GM18520 (cell line): Measurements from ENCODE around the gene PPP2R2C.

Source experiments
- ATAC-seq: cut with Tn5 transposase; IDR thresholded peaks from one replicate; pipeline ENCODE4 v1.9.1; 2021; ENCODE audit not compliant: unreplicated experiment

The PPP2R2C gene

DNA sequence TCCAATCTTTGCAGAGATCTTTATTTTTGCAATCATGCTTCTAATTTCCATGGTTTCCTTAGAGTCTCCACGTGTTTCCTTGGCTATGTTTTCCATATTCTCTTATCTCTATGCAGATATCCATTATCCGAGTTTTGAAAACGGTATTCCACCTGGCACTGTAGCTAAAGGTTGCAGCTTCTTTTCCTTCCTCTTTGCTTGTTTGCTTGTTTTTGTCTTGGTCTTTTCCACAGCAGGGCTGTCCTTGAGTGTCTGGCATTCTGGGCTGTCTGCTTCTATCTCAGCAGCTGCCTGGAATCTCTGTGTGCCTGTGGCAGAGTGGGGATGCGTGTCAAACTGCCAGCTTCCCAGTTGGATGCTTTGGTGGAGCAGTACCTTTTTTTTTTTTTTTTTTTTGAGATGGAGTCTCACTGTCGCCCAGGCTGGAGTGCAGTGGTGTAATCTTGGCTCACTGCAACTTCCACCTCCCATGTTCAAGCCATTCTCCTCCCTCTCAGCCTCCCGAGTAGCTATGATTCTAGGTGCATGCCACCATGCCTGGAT lies 155.9 kb downstream of the PPP2R2C start:
- no peak for ATAC-seq

DNA sequence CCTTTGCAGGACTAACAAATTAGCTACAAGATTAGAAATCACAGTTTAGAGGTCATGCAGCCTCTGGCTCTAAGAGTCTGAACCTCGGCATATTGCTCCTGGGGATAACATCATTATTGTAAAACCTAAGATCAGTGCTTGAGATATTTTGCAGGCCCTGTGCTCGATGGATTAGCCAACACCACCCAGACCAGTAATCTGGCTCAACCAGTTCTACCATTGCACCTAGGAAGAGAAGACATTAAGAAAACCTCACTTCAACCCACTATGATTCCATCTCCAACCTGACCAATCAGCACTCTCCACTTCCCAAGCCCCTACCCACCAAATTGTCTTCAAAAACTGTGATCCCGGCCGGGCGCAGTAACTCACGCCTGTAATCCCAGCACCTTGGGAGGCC lies 159.2 kb downstream of the PPP2R2C start:
- no peak for ATAC-seq

DNA sequence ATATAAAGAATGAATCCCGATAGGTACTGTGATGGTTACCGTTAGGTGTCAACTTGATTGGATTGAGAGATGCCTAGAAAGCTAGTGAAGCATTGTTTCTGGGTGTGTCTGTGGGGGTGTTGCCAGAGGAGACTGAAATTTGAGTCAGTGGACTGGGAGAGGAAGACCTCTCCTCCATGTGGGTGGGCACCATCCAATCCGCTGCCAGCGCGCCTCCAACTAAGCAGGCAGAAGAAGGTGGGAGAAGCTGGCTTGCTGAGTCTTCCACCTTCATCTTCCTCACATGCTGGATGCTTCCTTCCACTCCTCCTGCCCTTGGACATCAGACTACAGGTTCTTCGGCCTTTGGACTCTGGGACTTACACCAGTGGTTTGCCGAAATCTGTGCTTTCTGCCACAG lies 162.6 kb downstream of the PPP2R2C start:
- no peak for ATAC-seq

DNA sequence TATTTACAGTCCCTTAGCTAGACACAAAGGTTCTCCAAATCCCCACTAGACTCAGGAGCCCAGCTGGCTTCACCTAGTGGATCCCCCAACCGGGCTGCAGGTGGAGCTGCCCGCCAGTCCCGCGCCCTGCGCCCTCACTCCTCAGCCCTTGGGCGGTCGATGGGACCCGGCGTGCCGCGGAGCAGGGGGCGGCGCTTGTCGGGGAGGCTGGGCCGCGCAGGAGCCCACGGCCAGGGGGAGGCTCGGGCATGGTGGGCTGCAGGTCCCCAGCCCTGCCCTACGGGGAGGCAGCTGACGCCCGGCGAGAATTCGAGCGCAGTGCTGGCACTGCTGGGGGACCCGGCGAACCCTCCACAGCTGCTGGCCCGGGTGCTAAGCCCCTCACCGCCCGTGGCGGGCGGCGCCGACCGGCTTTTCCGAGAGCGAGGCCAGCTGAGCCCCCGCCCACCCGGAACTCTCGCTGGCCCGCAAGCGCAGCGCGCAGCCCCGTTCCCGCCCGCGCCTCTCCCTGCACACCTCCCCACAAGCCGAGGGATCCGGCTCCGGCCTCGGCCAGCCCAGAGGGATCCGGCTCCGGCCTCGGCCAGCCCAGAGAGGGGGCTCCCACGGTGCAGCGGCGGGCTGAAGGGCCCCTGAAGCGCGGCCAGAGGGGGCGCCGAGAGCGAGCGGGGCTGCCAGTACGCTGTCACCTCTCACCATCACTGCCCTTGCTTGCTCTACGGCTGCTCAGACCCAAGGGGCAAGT lies 163.3 kb downstream of the PPP2R2C start:
- no peak for ATAC-seq

DNA sequence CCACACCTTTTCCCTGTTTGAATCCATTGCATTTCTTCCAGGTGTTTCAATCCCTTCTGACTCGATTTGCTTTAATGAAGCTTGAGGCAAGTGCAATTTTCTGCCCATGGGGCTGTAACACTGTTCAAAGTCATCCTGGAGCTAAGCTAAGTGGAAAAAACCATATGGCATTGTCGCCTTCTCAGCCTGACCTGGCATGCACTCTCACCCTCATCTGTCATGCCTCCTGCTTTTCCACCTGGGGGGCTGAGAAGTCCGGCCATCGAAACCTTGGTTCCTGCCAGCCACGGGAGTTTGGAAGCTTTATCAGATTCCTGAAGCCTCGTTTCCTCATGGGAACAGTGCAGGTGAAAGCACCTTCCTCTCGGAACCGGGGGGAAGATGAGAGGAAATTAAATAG lies 164.5 kb downstream of the PPP2R2C start:
- no peak for ATAC-seq

DNA sequence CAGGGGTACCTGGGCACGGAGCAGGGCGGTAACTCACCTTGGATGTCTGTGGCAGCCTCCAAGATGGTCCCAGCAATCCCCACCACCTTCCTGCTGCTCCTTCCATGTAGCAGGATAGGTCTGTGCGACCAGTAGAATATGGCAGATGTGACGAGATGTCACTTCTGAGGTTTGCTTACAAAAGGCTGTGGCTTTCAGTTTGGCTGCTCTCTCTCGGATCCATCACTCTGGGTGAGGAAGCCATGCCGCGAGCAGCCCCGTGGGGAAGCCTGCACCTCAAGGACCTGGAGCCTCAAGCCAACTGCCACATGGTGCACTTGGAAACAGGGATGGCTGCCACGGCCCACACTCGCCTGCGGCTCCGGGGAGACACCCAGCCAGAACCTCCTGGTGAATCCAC lies 165.2 kb downstream of the PPP2R2C start:
- no peak for ATAC-seq

DNA sequence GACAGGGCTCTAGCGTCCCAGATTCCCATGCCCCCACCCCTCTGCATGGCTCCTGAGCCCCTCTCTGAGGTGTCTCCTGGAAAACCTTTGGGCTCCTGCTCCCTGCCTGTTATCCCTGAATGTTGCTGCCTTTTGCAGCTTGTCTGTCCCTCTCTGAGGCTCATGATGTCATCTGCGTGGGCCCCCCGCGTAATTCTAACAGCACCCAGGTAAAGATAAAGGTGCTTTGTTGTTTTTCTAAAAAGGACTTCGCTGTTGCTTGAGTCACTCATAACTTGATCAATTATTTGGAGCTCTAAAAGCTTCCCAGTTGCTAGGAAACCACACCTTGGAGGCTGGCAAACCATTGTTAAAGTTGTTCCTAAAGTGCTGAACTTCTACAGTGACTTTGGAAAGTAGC lies 166.1 kb downstream of the PPP2R2C start:
- ATAC-seq, result no peak

DNA sequence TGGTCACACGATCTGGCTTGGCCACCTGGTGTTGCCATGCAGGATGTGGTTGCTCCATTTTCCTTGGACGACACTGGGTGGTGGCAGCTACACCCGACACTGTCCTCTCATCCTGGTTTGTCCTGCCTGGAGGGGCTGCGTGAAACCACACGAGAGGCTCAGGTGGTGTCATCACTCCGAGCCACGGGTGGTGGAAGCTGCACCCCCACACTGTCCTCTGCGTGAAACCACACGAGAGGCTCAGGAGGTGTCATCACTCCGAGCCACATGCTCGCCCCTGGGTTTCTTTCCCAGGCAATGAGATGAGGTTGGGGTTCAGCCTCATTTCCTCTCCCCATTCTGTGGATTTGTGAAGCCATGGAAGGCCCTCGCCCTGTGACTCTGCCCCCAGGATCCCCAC lies 168.5 kb downstream of the PPP2R2C start:
- ATAC-seq, result no peak

DNA sequence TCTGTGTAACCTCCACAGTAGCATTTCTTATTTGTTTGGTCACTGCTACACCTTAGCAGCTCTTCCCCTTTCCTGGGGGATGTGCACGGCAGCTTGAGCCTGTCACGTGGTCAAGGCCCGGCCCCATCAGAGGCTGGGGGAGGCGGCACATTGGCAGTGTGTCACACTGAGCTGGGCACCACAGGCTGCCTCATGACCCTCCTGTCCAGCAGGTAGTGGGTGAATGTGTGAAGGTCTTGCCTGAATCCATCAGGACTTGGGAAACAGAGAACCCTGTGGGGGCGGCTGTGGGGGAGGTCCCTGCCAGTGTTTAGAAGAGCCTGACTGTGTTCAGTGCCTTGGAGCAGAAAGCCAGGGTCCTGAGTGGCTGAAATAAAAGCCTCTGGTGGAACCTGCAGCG lies 169.5 kb downstream of the PPP2R2C start:
- ATAC-seq, result no peak

DNA sequence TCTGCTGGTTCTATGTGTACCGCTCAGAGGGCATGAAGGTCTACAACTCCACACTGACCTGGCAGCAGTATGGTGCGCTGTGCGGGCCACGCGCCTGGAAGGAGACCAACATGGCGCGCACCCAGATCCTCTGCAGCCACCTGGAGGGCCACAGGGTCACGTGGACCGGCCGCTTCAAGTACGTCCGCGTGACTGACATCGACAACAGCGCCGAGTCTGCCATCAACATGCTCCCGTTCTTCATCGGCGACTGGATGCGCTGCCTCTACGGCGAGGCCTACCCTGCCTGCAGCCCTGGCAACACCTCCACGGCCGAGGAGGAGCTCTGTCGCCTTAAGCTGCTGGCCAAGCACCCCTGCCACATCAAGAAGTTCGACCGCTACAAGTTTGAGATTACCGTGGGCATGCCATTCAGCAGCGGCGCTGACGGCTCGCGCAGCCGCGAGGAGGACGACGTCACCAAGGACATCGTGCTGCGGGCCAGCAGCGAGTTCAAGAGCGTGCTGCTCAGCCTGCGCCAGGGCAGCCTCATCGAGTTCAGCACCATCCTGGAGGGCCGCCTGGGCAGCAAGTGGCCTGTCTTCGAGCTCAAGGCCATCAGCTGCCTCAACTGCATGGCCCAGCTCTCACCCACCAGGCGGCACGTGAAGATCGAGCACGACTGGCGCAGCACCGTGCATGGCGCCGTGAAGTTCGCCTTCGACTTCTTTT lies 170.5 kb downstream of the PPP2R2C start:
- ATAC-seq, result no peak

DNA sequence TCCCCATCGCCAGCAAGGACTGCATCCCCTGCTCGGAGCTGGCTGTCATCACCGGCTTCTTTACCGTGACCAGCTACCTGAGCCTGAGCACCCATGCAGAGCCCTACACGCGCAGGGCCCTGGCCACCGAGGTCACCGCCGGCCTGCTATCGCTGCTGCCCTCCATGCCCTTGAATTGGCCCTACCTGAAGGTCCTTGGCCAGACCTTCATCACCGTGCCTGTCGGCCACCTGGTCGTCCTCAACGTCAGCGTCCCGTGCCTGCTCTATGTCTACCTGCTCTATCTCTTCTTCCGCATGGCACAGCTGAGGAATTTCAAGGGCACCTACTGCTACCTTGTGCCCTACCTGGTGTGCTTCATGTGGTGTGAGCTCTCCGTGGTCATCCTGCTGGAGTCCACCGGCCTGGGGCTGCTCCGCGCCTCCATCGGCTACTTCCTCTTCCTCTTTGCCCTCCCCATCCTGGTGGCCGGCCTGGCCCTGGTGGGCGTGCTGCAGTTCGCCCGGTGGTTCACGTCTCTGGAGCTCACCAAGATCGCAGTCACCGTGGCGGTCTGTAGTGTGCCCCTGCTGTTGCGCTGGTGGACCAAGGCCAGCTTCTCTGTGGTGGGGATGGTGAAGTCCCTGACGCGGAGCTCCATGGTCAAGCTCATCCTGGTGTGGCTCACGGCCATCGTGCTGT lies 171.2 kb downstream of the PPP2R2C start:
- no peak for ATAC-seq

DNA sequence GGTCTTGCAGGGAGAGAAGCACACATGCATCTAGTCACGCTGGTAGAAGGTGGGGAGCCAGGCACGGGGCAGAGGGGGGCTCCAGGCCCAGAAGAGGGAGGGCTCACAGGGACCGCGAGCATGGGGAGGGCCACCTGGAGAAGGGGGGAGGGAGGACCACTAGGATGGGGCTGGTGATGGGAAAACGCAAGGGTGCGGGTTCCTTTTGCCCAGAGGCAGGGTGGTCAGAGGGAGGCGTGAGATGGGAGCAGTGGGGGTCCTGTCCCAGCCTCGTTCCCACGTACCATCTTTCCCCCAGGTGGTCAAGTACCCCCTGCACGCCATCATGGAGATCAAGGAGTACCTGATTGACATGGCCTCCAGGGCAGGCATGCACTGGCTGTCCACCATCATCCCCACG lies 172.1 kb downstream of the PPP2R2C start:
- ATAC-seq, result no peak

DNA sequence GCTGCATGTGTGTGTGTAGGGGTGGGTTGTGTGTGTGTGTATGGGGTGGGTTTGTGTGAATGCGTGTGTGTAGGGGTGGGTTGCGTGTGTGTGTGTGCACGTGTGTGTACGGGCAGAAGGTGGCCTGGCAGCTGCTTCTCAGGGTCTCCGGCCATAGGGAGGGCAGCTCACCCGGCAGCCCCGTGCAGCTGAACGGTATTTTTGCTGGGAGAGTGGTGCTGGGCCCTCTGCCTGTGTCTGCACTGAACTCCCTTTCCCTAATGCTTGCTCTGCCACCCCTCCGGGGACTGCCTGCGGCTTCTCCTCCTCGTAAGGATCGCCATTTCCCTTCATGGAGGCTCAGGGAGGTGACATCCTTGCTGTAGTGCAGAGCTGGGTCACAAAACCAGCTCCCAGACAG lies 172.5 kb downstream of the PPP2R2C start:
- no peak for ATAC-seq

DNA sequence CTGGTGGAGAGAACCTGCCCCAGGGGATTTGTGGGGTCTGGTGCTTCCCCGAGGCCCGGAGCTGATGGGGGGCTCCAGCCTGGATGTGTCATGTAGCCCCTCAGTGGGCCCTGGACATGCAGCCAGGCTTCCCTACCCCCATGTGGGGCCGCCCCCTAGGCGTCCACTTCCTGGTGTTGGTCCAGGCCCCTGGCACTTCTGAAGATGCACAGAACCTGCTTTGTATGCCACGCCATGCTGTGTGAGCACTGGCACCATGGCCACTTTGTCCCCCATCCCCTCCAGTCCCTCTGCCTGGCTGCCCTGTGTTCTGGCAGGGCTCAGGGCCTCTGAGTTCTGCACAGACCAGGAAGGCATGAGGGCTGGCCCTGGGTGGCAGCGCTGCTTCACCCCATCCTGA lies 173.6 kb downstream of the PPP2R2C start:
- no peak for ATAC-seq

DNA sequence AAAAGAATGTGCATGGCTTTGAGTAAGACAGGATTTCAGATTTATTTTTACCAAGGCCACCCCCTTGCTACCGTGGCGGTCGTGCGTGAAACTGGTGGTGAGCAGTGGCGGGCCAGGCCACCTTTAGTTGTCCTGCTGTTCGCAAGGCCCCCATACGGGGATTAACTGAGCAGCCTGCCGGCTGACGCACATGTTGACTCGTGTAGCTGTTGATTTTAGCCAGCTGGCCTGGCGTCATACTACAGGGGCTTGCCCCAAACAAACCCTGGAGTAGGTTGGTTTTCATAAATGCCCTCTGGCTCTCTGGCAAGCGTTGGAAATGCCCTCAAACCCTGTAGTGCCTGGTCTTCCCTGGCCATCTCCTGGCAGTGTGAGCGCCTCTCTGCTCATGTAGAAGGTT lies 174.4 kb downstream of the PPP2R2C start:
- ATAC-seq, result no peak

DNA sequence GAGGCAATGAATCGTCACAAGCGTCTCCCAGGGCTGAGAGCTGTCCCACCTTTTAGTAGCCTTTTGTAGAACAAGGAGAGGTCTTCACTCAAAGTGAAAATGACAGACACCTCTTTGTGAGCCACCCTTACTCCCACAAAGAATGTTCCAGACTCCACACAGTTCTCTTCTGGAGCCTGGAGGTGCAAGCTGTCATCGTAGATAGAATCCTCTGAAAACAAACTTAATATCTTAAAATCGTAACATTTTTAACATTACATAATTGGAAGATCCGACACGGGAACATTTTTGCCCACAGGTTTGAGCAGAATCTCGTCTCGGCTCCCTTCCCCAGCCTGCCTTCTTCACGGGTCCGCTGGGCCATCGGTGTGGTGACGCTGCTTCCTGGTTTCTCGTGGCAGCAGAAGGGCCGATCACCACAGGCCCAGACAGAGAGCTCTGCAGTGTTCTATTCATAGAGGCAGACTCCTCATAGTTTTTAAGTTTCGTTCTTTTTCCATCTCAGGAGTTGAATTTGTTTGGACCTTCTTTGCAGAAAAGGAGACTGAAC lies 175.1 kb downstream of the PPP2R2C start:
- ATAC-seq, result no peak

DNA sequence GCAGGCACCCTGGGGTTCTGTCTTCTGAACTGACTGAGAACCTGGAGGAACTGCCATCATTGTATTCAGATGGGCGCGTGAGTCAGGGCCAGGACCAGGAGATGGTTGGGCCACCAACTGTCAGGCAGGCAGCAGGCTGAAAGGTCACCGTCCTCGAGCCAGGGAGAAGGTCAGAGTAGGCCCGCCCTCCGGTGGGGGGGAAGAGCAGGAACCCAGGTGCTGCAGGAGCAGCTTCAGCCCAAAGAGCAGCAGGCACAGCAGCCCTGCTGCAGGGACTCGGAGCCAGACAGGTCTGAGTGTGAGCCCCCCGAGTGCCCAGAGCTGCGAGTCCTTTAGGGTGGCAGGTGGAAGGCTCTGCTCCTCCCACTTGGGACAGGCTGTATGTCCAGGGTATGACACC lies 176.4 kb downstream of the PPP2R2C start:
- no peak for ATAC-seq

DNA sequence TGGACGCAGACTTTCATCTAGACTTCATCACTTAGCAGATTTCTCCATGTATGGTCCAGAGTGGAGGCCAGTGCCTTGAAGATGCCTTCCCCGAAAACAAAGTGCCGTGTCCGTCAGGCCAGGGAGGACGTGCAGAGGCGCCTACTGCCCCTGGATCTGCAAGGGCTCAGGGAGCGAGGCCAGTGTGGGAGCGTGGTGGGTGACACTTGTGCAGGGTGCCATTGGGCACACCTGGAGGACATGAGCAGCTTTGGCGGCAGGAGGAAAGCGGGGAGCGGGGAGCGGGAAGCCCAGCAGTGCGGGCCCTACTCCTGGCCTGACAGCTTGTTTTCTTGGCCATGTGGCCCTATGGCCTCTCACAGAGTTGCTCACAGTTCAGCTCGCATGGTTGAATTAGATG lies 176.9 kb downstream of the PPP2R2C start:
- no peak for ATAC-seq

DNA sequence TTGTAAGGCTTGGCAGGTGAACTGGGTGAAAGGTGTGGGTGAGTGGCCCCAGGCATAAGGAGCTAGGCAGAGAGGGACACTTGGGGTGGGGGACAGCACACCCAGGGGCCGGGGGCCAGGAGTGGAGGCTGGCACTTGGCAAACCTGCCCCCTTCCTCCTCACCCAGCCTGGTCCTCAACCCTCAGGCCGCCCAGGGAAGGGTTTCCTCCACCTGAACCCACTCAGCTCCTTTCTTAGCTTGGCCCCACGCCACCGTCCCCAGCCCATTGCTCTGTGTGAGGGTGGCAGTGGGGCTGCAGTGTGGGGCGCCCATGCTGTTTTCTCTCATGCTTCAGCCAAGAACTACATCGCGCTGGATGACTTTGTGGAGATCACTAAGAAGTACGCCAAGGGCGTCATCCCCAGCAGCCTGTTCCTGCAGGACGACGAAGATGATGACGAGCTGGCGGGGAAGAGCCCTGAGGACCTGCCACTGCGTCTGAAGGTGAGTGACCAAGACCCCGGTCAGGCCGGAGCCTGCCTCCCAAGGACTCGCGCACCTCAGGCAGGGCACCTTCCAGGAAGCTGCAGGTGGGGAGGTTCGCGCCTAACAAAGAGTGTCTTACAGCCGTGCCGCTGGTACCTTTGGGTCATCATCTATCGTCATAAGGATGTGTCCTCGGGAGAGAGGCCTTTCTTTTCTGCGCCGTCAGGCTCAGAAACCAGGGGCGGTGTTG lies 177.6 kb downstream of the PPP2R2C start:
- ATAC-seq, result no peak

DNA sequence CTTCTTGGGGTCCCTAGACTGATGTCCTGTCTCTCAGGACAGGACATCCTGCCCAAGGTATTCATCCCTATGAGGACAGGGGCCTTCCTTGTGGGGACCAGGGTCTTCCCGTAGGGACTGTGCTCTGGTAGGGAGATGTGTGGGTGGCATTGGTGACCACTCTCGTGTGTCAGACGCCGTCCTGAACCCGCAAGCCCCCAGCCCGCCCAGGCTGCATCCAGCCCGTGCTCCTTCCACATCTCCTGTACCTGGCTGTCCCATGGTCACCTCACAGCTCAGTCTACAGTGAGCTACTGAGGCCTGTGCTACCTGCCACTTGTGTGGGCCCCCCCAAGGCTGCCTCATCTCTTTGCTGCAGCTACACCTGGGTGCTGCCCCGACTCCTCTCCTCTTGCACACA lies 178.8 kb downstream of the PPP2R2C start:
- no peak for ATAC-seq

DNA sequence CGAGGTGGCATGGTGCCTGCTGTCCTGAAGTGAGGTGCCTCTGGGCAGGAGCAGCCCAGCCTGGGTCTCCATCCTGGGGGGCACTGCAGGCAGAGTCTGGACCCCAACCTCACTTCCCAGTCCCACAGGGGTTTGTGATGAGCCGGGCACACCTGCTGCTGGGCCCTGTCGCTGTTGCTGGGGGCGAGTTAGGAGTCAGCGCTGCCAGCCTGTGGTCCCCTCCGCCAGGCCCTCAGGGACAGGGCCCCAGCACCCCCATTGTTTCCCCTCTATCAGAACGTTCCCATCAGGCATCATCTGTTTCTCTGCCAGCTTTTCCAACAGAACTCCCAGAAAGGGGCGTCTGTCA lies 179.3 kb downstream of the PPP2R2C start:
- no peak for ATAC-seq
